ENCODE data around the gene OR2L8. TPM values are rescaled to one million over a fixed set of nuclear protein-coding genes. Genes with fewer than 3 reads are reported as not detected.
A peak's percentile ranks its signal among the peaks of the same experiment; 100 is the strongest.
"Not testable (repeated sequence)": the region's sequence is repeated elsewhere in the genome, so short reads cannot be mapped to it uniquely, and the experiment has no call there.

Gene OR2L8
- total RNA-seq, 2 experiments from 2014 or later = not detected

GRCh38 chr1:247936965-247937734 lies 11.5 kb upstream of the OR2L8 start:
- H3K4me3 Mint-ChIP-seq = peak overlapping the region; percentile 66
- not testable (repeated sequence) for H3K27ac Mint-ChIP-seq; H3K27me3 Mint-ChIP-seq; H3K9me3 Mint-ChIP-seq (ENCODE audit: low read depth); H3K36me3 Mint-ChIP-seq; H3K4me1 Mint-ChIP-seq
- peak; percentile 85 for DNase-seq
- CTCF ChIA-PET = interaction anchor here (1.5 to 1.7 kb wide), 2 partner anchors 15 to 31 kb away, joined by 3 read pairs; no protein-coding TSS in a partner anchor
- ATAC-seq = peak; percentile 100

- Mint-ChIP-seq H3K27me3 (no peaks in the 10 kb centered on the region), H3K4me1 (no peaks in the 10 kb centered on the region), H3K4me3 (no peak overlapping the region), H3K36me3 (no peaks in the 10 kb centered on the region), H3K27ac (no peak overlapping the region), H3K9me3 (ENCODE audit: low read depth) (peaks cover 4% of the 10 kb centered on the region)
- CTCF ChIA-PET = no interaction called here
- DNase-seq (no peak), ATAC-seq (no peak)
Measured at GRCh38 chr1:247942624-247943023, 6.0 kb upstream of the OR2L8 start.

- Mint-ChIP-seq H3K4me3 (no peak overlapping the region), H3K9me3 (ENCODE audit: low read depth) (peaks cover 3% of the 10 kb centered on the region), H3K4me1 (no peaks in the 10 kb centered on the region), H3K27me3 (no peaks in the 10 kb centered on the region), H3K36me3 (no peaks in the 10 kb centered on the region), H3K27ac (no peak overlapping the region)
- no peak for ATAC-seq
- no peak for DNase-seq
- CTCF ChIA-PET = no interaction called here
Measured at GRCh38 chr1:247953408-247953807, 4.8 kb downstream of the OR2L8 start.

GRCh38 chr1:247961791-247962190 lies 13.1 kb downstream of the OR2L8 start:
- Mint-ChIP-seq H3K36me3 (no peaks in the 10 kb centered on the region), H3K4me3 (no peak overlapping the region), H3K27ac (no peak overlapping the region), H3K27me3 (no peaks in the 10 kb centered on the region), H3K9me3 (ENCODE audit: low read depth) (peaks cover 3% of the 10 kb centered on the region), H3K4me1 (peaks cover 2% of the 10 kb centered on the region)
- DNase-seq (no peak), ATAC-seq (no peak)
- CTCF ChIA-PET = no interaction called here

- ATAC-seq = no peak
- Mint-ChIP-seq H3K36me3 (peaks cover 1% of the 10 kb centered on the region), H3K27me3 (no peaks in the 10 kb centered on the region), H3K4me1 (peaks cover 3% of the 10 kb centered on the region), H3K27ac (no peak overlapping the region), H3K4me3 (no peak overlapping the region), H3K9me3 (ENCODE audit: low read depth) (peaks cover 3% of the 10 kb centered on the region)
- CTCF ChIA-PET = no interaction called here
- no peak for DNase-seq
Measured at GRCh38 chr1:247962911-247963588, 14.4 kb downstream of the OR2L8 start.

- Mint-ChIP-seq H3K4me3 (no peak within 1 kb of the TSS), H3K27me3 (no peaks in the 10 kb centered on the region), H3K36me3 (peaks cover 1% of the 10 kb centered on the region), H3K9me3 (ENCODE audit: low read depth) (peaks cover 3% of the 10 kb centered on the region), H3K4me1 (peaks cover 3% of the 10 kb centered on the region), H3K27ac (no peak within 1 kb of the TSS)
- ATAC-seq (no peak), DNase-seq (no peak)
- CTCF ChIA-PET = no interaction called here
Measured at GRCh38 chr1:247964933-247965332, 16.3 kb downstream of the OR2L8 start, which contains the start of gene OR2AK2. OR2AK2 (plus strand) TSS chr1:247965233; CDS start chr1:247965377, 144 bp downstream.

GRCh38 chr1:247966532-247967204 lies 18.0 kb downstream of the OR2L8 start:
- Mint-ChIP-seq H3K27ac (no peak overlapping the region), H3K9me3 (ENCODE audit: low read depth) (no peaks in the 10 kb centered on the region), H3K27me3 (no peaks in the 10 kb centered on the region), H3K4me1 (peaks cover 3% of the 10 kb centered on the region), H3K4me3 (no peak overlapping the region), H3K36me3 (peaks cover 1% of the 10 kb centered on the region)
- no peak for DNase-seq
- ATAC-seq = no peak
- CTCF ChIA-PET = no interaction called here

GRCh38 chr1:247992986-247993385 lies 44.3 kb downstream of the OR2L8 start:
- no peaks in the 10 kb centered on the region for H3K27me3 Mint-ChIP-seq
- peaks cover 5% of the 10 kb centered on the region for H3K9me3 Mint-ChIP-seq (ENCODE audit: low read depth)
- H3K4me3 Mint-ChIP-seq = no peak overlapping the region
- H3K27ac Mint-ChIP-seq = no peak overlapping the region
- ATAC-seq (no peak), DNase-seq (no peak)
- H3K4me1 Mint-ChIP-seq = no peaks in the 10 kb centered on the region
- no peaks in the 10 kb centered on the region for H3K36me3 Mint-ChIP-seq
- CTCF ChIA-PET = no interaction called here

GRCh38 chr1:247998811-247999210 lies 50.2 kb downstream of the OR2L8 start:
- CTCF ChIA-PET = no interaction called here
- H3K27ac Mint-ChIP-seq = no peak overlapping the region
- DNase-seq (no peak), ATAC-seq (no peak)
- H3K4me3 Mint-ChIP-seq = no peak overlapping the region
- H3K4me1 Mint-ChIP-seq = no peaks in the 10 kb centered on the region
- no peaks in the 10 kb centered on the region for H3K27me3 Mint-ChIP-seq
- no peaks in the 10 kb centered on the region for H3K36me3 Mint-ChIP-seq
- peaks cover 7% of the 10 kb centered on the region for H3K9me3 Mint-ChIP-seq (ENCODE audit: low read depth)

Other genes starting within 250 kb of the OR2L8 start
- gene OR6F1, start 232.2 kb upstream of the OR2L8 start, total RNA-seq = not detected
- gene OR14K1, start 210.2 kb upstream of the OR2L8 start, total RNA-seq = not detected
- not detected for gene OR14A2, start 200.7 kb upstream of the OR2L8 start, total RNA-seq
- not detected for gene OR1C1, start 188.3 kb upstream of the OR2L8 start, total RNA-seq
- gene OR14A16, start 124.7 kb upstream of the OR2L8 start, total RNA-seq = not detected
- gene OR11L1, start 107.0 kb upstream of the OR2L8 start, total RNA-seq = not detected
- gene TRIM58, start 91.7 kb upstream of the OR2L8 start, total RNA-seq = under 1 TPM in 1 of 2 experiments, not detected in 1; 0.45 TPM
- gene OR2W3, start 53.3 kb upstream of the OR2L8 start, total RNA-seq = not detected
- gene OR2T8, start 28.6 kb upstream of the OR2L8 start, total RNA-seq = not detected
- gene OR2AJ1, start 24.0 kb upstream of the OR2L8 start, total RNA-seq = not detected
- gene OR2AK2, start 16.4 kb downstream of the OR2L8 start, total RNA-seq = not detected
- gene OR2L5, start 64.8 kb downstream of the OR2L8 start, total RNA-seq = not detected
- under 1 TPM in 1 of 2 experiments, not detected in 1; 0.23 TPM for gene OR2L2, start 81.2 kb downstream of the OR2L8 start, total RNA-seq
- not detected for gene OR2L3, start 98.0 kb downstream of the OR2L8 start, total RNA-seq
- gene OR2L13, start 146.3 kb downstream of the OR2L8 start, total RNA-seq = not detected
- not detected for gene OR2M5, start 196.3 kb downstream of the OR2L8 start, total RNA-seq
- not detected for gene OR2M2, start 226.0 kb downstream of the OR2L8 start, total RNA-seq
- not detected for gene OR2M3, start 248.4 kb downstream of the OR2L8 start, total RNA-seq

Measured in activated CD8-positive, alpha-beta memory T cell treated with anti-CD3 and anti-CD28 coated beads, Interleukin-2, amount 10 ng/mL, durations not matched to agents 7 days and 5 days (primary cell).